GF-D8 (cell line): ENCODE measurements around the gene CIT.
A peak's percentile ranks its signal among the peaks of the same experiment; 100 is the strongest.

Experiments used
- DNase-seq: peaks from one replicate; lab custom pipeline; 2025; lab: John Stamatoyannopoulos, UW

CIT gene

DNA sequence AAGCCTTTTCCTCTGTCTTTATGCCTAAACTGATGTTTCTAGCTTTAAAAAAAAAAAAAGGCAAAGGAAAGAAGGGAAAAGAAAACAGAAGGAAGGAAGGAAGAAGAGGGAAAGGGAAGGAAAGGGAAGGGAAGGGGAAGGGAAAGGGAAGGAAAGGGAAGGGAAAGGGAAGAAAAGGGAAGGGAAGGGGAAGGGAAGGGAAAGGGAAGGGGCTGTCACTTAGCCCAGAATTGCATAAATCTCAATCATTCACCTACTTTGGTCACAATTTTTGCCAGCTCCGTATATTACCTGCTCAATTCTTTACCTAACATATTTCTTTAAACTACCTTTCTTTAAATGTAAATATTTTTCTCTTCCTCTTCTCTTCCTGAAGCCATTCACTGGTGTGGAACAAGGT, 26.8 kb downstream of the CIT start:
- DNase-seq, result no peak

DNA sequence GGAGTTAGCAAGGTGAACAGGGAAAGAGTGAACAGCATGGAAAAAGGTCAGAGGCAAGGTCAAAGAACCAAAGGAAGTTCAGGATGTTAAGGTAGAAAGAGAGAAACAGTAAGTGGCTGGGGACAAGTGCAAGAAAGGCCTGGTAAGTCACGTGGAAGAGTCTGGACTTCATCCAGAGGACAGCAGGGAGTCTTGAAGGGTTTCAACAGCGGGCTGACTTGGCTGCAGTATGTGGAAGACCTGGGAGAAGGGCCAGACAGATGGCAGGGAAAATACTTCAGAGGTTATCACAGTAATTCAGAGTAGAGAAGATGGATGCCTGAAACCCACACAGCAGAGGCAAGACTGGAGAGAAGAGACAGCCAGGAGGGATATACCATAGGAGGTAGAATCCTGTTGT, 34.0 kb downstream of the CIT start:
- no peak for DNase-seq

DNA sequence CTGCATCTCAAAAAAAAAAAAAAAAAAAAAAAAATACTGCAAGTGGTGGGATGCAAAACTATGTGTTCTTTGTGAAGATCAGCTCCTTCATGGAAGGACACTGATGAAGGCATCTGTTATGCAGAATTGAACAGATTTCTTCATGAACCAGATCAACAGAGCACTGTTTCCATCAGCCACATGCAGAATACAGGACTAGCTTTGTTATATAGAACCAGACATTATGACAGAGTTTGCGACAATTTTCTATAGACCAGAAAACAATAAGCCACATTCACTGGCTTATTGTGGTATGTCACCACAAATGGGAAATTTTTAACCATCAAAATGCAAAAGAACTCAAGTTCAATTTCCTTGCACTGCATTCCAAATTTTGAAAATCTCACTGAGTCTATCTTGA, 34.7 kb downstream of the CIT start:
- DNase-seq, result no peak

DNA sequence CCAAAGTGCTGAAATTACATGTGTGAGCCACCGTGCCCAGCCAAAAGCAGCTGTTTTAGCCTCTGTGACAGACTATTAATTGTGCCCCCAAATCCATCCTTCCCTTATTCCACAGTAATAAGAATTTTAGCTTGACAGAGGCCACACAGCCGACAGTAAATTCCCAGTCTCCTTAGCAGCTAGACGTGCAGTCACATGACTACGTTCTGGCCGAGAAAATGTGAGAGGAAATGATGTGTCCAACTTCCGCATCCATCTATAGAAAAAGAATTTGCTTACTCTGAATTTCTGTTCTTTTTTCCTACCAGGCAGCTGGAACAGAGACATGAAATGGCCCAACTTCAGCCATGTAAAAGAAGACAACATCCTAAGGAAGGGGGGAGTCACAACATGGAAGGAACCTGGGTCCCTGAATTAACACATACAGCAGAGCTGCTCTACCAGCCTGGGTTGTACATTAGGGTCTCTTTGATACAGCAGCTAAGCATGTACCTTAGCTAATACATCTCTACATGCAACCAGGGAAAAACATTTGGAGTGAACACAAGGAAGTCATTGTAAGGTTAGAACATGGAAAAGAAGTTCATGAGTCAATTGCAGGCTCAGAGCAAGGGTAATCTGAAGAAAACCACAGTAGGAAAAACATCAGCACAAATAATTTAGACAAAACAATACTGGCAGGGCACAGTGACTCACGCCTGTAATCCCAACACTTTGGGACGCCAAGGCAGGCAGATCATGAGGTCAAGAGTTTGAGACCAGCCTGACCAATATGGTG, 35.5 kb downstream of the CIT start:
- DNase-seq, result no peak

DNA sequence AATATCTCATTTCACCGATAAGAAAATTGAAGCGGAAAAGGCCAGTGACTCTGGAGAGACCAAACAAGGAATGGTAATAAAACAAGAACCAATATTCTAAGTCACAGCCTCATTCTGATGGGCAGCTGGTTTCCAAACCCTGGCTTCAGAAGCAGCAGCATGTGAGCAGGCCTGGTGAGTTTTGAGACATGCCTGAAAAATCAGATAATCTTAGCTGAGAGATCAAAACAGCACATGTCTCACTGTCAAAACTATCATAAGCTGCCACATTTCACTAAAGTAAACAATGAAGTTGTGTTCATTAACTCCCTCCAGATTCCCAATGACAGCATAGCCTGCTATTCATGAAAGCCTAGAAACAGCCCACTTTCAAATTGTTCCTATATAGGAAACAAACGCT, 36.5 kb downstream of the CIT start:
- no peak for DNase-seq

DNA sequence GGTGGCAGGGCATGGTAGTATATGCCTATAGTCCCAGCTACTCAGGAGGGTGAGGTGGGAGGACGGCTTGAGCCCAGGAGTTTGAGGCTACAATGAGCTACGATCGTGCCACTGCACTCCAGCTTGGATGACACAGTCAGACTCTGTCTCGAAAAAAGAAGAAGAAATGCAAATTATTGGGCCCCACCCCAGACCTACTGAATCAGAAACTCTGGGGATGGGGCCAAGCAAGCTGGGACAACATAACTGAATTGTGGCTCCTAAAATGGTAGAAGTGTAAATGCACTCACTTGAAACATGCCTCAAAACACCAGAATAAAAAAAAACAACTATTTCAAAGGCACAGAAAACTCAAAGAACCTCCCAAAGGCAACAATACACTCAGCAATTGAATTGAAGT, 37.0 kb downstream of the CIT start:
- DNase-seq, result no peak

DNA sequence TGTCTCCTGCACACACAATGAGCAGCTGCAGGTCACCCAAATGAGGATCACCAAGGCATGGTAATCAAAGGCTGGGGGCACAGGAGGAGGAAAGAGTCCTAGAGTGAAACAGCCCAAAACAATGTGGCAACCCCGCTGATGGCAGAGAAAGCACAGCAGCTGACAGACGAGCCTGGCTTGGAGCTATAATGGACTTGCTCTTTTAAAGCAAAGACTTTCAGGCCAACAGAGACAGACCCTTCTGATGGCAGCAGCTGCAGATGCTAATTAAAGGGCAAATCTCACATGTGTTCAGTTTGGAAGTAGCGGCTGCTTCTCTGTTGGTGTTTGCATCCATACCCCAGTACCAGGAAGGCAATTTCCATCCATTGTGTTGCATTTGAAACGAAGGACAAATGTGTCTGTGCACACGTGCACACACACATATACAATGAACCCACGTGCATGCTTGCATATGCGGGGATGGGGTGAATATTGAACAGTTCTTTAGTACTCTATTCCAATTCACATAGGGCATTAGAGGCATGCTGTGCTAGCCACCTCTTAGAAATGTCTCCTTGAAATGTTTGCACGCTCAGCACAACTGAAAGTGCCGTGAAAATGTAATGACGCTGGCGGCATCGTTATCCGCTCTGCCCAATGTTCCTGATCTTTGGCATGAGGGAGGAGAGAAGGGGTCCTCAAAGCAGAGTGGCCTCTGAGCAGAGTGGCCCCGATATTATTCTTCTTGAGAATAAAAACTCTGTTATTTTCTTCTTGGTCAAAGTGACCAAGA, 38.1 kb downstream of the CIT start:
- no peak for DNase-seq

DNA sequence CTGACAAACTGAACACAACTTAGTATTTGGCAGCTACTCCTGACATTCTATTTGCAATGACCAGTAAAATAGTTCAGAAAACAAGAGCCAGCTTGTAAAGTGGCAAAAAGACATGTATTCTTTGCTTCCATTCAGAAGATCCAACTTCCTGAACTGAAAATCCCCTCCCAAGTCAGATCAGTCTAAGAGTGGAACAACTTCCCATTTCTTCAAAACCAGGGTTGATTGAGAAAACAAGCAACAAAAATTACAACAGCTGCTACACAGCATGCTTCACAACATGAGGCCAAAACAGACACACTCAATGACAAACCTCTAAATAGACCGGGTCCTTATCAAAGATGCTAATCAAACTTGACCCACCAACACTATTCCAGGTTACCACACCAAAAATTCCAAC, 40.3 kb downstream of the CIT start:
- DNase-seq, result peak; percentile 12

DNA sequence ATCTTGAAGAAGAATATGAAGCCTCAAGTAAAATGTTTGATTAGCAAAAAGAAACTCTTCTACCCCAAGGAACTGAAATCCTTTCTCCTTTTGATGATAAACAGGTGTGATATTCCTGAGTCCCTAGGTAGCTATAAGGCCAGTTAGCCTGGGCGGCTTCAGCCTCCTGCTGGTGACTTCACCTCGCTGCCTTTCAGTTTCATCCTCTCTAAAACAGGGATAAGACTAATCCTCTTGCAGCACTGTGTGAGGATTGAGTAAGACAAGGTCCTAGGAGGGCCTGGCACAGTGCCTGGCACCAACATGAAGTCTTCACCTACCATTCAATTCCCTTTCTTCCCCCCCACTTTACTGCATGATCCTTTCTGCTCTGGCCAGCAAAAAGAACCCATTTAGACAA, 42.1 kb downstream of the CIT start:
- no peak for DNase-seq

DNA sequence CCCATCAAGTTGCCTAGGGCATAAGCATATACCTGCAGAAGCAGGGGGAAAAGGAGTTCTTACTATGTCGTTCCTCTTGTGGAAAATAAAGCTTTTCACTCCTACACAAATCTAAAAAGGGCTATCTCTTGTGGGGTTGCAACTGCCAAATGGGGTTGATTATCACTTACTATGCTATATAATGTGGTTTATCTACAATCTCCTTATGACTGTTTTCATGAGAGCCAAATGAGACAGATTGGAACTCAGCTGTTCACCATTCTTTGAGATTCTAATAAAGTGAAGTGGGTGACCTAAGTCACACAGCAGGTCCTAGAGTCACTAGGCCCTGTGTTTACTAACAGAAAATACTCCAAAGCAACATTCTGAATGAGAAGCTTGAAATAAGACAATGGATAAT, 47.7 kb downstream of the CIT start:
- DNase-seq, result no peak

DNA sequence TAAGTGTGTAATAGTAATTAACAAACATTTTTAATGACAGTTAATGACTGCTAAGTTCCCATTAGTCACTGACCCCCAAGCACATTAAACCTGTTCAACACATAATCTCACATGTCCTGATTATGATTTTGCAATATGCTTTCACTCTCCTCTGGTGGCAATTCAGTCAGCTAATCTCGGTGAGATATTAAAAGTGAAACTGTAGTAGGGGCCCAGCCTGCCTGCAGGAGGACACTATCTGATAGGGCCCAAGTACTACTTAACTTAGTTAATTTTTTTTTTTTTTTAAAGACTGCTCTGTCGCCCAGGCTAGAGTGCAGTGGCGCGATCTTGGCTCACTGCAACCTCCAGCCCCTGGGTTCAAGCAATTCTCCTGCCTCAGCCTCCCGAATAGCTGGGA, 48.8 kb downstream of the CIT start:
- no peak for DNase-seq

DNA sequence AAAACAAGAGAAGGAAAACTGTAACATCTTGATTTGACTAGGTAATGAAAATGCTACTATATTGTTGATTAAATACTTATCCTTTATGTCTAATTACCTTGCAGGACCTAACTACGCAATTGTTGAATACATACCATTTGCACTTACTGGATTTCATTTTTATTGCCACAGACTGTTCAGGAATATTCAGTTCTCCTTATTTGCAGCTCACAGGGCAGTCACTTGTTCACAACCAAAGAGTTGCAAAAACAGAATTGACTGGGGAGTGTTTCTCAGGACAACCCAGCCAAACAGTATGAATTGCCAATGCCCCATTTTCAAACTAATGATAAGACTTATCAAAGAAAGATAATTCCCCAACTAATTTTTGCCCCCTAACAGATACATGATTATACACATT, 49.4 kb downstream of the CIT start:
- DNase-seq, result no peak

DNA sequence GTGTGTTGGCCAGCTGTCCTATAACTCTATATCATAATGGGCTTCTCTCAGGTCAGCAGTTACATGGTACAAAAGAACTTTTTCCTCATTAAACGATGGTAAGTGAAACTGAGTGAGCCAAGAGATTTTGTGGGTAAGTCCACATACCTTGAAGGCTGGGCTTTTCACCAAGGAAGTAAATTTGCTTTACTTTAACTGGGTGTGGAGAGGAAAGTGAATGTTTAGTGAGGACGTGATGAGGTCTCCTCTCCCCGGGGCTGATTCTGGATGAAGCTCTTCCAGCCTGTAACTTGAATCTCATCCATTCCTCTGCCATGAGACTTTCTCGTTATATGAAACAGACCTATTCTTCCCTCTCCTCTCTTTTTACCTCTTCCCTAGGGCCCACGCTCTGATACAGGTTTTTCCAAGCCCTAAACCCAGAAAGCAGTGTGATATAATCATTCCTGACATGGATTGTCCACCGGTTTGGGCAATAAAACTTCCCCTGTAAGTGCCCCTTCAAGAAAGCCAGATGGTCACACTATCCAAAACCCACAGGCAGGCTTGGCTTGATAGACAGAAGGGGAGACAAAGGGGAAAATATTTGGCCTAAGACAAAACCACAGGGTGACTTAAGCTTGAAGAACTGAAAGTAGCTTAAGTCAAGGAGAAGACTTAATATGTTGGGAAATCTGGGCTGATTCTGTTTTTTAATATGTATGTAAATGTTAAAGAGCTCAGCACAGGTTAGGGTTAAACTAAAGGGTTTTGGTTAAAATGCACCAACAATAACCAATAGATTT, 50.3 kb downstream of the CIT start:
- DNase-seq, result no peak

DNA sequence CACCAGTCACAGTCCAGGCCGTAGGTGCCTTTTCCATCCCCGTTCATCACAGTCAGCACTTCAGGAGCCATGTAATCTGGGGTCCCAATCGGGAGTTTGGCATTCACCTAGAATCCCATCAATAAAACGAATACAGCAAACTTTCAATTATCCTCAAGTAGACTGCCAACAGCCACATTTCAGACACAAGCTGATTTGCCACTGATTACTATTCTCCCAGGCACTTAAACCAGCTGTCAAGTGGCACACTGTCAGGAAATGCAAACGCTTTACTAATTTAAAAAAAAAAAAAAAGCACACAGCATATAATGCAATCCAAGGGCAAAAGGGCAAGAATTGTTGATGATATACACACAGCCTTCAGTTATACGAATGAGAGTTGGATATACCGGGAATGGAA, 51.9 kb downstream of the CIT start:
- no peak for DNase-seq

DNA sequence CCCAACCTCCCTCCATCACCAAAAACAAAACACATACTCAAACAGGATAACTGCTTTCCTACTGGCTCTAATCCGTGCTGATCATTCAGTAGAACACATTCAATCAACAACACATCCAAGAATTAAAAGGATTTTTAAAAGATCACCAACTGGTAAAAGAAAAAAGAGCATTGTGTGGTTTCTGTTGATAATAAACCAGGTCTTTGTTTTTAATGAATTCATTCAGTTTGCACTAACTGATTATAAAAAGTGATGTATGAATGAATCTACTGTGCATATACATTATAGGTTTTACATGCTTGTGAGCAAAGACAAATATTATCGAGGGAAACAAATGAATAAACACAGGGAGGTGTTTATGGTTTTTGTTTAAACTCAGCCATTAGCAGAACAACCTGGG, 55.1 kb downstream of the CIT start:
- DNase-seq, result no peak

DNA sequence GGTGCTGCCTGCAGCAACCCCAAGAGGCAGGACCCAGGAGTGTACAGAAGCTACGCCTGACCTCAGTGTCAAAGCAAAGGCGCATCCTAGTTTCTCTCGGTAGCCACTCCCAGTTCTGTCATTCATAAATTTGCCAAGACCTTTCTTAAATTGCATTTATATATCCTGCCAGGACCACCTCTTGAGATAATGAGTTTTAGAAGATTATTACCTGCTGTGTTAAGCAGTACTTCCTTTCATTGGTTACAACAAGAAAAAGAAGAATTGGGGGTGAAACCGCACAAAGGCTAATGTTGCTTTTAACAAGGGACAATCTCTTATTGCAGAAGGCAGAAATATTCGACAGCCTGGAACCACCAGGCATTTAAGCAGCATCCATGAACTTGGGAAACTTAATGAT, 57.8 kb downstream of the CIT start:
- DNase-seq, result no peak

DNA sequence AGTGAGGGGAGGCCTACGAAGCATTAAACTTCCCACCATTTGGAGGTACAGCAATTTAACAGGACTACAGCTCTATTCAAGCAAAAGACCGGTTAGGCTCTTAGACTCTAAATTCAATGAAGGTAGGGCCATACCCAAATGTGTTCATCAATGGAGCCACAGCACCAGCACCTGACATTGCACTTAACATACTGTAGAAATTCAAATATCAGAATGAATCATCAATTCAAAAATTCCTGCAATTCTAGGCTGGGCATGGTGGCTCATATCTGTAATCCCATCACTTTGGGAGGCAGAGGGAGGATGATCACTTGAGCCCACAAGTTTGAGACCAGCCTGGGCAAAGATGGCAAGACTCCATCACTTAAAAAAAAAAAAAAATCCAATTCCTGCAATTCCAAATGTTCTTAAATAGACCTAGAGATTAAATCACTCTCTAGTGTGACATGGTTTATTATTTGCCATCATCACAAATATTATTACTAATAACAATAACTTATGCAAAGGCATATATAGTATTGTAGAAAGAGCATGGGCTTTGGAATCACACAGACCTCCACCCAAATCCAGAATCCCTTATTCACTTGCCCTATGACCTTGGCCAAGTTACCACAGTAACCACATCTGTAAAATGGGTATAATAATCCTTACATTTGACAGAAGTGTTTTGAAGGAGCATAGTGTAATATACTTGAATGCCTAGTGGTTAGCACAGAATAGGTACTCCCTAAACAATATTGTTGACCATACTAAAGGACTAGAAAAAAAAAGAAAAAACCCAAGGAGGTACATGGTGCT, 59.4 kb downstream of the CIT start:
- DNase-seq, result no peak

DNA sequence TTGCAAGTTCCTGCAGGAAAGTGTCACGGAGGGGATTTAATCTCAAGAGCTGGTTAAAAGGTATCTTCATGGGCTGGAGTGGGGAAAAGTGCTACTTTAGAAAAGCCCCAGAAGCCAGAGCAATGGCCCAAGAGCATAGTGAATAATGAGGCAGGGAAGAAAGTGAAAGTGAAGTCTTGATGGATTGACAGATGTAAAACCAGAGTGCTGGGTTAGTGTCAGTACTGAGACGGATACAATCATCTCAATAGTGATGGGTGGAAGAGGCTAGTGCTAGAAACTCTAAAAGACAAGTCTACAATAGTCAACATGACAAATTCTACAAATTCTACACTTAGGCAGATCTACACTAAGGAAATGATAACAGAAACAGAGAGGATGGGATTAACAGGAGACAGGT, 68.1 kb downstream of the CIT start:
- DNase-seq, result no peak

DNA sequence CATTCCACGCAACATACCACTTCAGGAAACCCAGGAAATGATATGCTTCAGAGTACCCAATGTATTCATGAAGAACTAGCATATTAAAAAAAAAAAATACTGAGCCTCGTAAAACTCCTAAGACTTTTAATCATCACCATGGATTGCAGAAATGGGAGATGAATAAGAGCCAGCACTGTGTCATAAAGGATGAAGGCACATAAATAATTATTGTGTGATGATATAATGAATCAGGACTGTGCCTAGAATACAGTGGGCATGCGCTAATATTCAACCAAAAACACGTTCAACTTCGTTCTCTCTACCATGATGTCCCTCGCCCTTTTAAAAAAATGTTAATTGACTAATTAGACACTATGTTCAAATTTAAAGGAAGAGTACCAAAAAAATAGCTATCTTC, 68.7 kb downstream of the CIT start:
- DNase-seq, result no peak

DNA sequence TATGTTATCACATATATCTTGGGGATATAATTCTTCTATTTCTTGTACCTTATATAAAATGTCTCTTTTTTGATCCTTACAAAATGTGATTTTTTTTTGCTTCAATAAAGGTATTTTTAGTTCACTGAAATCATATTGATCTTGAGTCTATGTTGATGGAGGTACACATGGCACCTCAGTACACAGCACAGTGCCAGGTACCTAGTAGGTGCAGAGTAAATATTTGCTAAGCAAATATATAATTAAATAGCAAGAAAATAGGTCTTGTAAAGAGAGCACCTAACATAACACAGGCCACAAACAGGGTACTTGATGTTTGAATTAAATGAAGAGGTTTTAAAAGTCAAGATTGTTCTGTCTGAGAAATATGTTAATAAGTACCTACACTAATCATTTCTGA, 69.7 kb downstream of the CIT start:
- DNase-seq, result no peak

DNA sequence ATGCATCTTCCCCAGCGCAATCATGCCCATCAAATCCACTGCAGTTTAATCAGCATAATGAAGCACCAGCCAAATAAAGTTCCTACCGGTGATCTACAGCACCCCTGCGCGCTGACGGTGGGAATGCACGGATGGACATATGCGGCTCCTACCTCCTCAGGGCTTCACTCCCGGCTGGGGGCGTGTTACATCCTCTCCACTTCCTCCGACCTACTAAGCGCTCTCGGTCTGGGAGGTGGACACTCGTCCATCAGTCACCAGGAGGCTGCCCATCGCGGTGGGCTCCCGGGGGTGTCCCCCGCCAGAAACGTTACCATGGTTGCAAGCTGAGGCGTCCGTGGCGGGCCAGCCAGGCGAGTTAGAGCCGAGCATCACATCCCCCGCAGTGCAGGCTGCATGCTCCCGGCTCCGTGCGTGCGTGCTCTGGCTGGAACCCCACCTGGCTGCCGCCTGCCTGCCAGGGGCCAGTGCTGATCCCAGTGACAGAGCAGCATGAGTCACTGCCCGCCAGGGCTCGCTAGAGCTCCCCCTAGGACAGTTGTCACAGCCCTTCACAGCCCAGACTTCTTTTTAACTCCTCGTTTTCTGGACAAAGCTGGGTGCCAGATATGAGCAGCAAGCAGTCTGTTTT, 73.0 kb downstream of the CIT start:
- no peak for DNase-seq

DNA sequence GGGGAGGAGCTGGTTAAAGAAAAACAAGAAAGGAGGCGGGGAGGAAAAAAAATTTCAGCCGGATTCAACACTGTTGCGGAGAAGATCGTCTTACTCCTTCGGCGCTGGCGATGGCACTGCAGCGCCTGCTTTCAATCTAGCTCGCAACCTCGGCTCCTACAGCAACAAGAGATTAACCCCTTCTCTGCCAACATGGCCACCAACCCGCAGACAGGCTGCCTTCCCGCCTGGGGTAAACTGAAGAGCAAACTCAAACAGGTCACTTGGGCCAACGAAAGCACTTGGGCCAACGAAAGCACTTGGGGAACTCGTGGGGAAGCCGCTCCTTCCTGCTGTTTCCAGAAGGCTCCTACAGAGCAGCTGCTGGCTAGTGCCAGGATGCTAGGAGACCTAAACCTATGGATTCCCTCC, 73.7 kb downstream of the CIT start:
- no peak for DNase-seq
